ENCODE data around the gene NRIP1.

GRCh38 chr21:14923468-14923867, 141.3 kb downstream of the NRIP1 start:
- TF ChIP-seq POLR2A (IDR thresholded peaks at IDR 0.05), result no peak
- TF ChIP-seq CTCF (IDR thresholded peaks at IDR 0.05), result no peak

All from uterus (tissue), 2 donors.